ENCODE data around the gene LPP. TPM values are rescaled to one million over a fixed set of nuclear protein-coding genes. Genes with fewer than 3 reads are reported as not detected.

The LPP gene
- total RNA-seq, 1 donor from 2014 or later = 218 TPM

DNA sequence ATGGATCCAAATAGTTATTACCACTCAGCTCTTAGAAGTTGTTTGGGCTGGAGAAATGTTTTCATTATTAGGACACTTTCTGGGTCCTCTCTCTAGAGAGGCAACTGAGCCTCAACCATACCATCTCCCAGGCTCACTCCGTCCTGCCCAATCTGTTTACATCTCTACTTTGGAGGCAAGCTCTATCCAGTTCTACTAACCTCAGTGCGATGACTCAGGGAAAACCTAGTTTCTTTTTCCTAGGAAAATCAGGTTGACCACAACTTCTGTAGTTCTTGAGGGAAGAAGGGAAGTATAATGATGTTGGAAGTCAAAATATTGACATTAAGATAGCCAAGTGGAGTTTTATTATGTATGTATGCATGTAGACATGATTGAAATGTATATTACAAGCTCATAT, 40.4 kb downstream of the LPP start:
- peaks cover 2% of the 10 kb centered on the region for H3K36me3 ChIP-seq (ENCODE audit: control insufficient read depth, insufficient read depth, low read length)
- H3K4me3 ChIP-seq (ENCODE audit: low read depth, low read length) = no peak overlapping the region
- TF ChIP-seq, protein P1, sequence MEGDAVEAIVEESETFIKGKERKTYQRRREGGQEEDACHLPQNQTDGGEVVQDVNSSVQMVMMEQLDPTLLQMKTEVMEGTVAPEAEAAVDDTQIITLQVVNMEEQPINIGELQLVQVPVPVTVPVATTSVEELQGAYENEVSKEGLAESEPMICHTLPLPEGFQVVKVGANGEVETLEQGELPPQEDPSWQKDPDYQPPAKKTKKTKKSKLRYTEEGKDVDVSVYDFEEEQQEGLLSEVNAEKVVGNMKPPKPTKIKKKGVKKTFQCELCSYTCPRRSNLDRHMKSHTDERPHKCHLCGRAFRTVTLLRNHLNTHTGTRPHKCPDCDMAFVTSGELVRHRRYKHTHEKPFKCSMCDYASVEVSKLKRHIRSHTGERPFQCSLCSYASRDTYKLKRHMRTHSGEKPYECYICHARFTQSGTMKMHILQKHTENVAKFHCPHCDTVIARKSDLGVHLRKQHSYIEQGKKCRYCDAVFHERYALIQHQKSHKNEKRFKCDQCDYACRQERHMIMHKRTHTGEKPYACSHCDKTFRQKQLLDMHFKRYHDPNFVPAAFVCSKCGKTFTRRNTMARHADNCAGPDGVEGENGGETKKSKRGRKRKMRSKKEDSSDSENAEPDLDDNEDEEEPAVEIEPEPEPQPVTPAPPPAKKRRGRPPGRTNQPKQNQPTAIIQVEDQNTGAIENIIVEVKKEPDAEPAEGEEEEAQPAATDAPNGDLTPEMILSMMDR (IDR thresholded peaks at IDR 0.05; ENCODE audit: insufficient read depth, low read length, poor library complexity, severe bottlenecking) = no peak
- no peak for DNase-seq (ENCODE audit: low read depth)
- no peaks in the 10 kb centered on the region for H3K27me3 ChIP-seq (ENCODE audit: control insufficient read depth, insufficient read depth, low read length)

DNA sequence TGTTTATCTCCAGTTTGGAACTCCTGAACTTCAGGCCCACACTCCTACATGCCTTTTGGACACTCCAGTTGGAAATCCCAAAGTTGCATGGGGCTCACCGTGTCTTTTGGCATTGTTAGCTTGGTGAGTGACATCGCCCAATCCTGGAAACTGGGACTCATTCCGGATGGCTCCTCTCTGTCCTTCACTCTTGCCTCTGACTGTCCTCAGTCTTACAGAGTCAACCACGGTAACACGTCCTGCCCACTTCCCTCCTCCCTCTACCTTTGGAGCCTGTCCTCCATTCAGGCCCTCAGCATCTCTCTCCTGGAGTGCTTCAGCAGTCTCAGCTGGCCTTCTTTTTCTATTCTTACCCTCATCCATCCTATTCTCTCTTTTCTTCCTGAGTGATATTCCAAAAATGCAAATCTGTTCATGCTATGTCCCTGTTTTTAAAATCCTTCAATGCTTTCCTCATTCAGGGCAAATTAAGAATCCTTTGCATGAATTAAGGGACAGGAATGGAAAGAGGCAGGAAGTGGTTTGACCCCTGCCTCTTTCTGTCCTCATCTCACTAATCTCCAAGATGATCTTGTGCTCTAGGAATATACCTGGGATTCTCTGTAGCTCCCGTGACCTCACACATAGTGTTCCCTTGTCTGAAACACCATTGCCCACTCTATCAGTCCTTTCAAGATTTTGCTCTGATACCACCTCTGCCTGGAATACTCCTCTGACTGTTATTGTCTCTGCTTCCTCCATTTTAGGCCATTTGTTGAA, 42.5 kb downstream of the LPP start:
- no peak overlapping the region for H3K4me3 ChIP-seq (ENCODE audit: low read depth, low read length)
- TF ChIP-seq, protein P1 (IDR thresholded peaks at IDR 0.05; ENCODE audit: insufficient read depth, low read length, poor library complexity, severe bottlenecking) = no peak
- no peak for DNase-seq (ENCODE audit: low read depth)
- H3K27me3 ChIP-seq (ENCODE audit: control insufficient read depth, insufficient read depth, low read length) = no peaks in the 10 kb centered on the region
- peaks cover under 1% of the 10 kb centered on the region for H3K36me3 ChIP-seq (ENCODE audit: control insufficient read depth, insufficient read depth, low read length)

DNA sequence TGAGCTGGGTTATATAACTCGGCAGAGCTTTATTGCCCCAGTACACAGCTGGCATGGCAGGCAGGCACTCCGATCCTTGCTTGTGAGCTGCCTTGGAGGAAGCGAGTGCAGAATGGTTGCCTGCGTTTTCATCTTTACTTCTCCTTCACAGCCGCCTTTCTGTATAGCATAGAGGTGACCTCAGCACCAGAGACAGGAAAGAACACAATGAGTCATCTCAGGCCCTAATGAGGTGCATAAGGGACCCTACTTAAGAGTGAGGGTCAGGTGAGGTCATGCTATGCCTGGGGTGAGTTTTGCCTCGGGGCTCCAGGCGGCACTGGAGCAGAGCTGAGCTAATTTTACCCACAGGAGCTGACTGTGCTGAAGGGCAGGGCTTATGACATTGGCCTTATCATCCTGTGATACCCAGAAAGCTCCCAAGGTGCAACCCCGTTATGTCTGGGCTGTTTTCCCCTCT, 43.5 kb downstream of the LPP start:
- Histone ChIP-seq H3K4me3 (ENCODE audit: low read depth, low read length) (no peak overlapping the region), H3K27me3 (ENCODE audit: control insufficient read depth, insufficient read depth, low read length) (no peaks in the 10 kb centered on the region), H3K36me3 (ENCODE audit: control insufficient read depth, insufficient read depth, low read length) (no peaks in the 10 kb centered on the region)
- TF ChIP-seq, protein P1 (IDR thresholded peaks at IDR 0.05; ENCODE audit: insufficient read depth, low read length, poor library complexity, severe bottlenecking) = no peak
- DNase-seq (ENCODE audit: low read depth) = no peak

DNA sequence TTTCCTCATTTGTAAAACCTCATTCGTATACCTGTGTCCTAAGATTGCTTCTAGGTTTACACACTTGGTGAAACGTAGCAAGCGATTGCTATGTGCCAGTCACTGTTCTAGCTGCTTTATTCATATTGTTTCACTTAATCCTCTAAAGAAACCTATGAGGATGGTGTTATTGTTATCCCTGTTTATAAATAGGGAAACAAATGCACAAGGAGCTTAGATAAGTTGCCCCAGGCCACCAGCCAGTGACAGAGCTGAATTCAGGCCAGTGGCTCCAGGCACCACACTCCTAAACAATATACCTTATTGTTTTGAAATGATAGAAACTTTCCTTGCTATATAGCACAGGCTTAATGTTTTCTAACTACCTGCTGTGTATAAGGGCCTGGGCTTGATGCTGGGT, 44.0 kb downstream of the LPP start:
- Histone ChIP-seq H3K27me3 (ENCODE audit: control insufficient read depth, insufficient read depth, low read length) (no peaks in the 10 kb centered on the region), H3K36me3 (ENCODE audit: control insufficient read depth, insufficient read depth, low read length) (no peaks in the 10 kb centered on the region), H3K4me3 (ENCODE audit: low read depth, low read length) (no peak overlapping the region)
- TF ChIP-seq, protein P1 (IDR thresholded peaks at IDR 0.05; ENCODE audit: insufficient read depth, low read length, poor library complexity, severe bottlenecking) = no peak
- no peak for DNase-seq (ENCODE audit: low read depth)

DNA sequence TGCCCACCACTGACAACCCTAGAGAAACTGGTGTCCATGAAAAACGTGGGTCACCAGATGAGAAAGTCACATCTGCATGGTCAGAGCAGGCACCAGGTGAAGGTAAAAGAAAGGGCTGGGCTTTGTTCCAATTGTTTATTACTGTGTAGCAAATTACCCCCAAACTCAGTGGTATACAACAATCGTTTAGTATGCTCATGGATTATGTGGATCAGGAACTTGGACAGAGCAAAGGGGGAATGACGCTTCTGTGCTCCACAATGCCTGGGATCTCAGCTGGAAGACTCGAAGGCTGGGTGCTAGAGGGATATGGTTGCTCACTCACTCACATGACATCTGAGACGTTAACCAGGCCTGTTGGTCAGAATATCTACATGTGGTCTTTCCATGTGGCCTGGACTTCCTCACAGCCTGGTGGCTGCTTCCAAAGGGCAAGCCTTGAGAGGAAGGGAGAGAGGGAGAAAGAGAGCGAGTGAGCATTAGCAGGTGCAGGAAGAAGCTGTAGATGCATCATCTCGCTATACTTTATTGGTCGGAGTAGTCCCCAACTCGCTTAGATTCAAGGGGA, 44.9 kb downstream of the LPP start:
- TF ChIP-seq, protein P1 (IDR thresholded peaks at IDR 0.05; ENCODE audit: insufficient read depth, low read length, poor library complexity, severe bottlenecking) = no peak
- no peaks in the 10 kb centered on the region for H3K27me3 ChIP-seq (ENCODE audit: control insufficient read depth, insufficient read depth, low read length)
- no peak overlapping the region for H3K4me3 ChIP-seq (ENCODE audit: low read depth, low read length)
- no peaks in the 10 kb centered on the region for H3K36me3 ChIP-seq (ENCODE audit: control insufficient read depth, insufficient read depth, low read length)
- no peak for DNase-seq (ENCODE audit: low read depth)

All from kidney epithelial cell (primary cell).